IMR-90 (cell line): ENCODE results near the gene PLOD3. TPM values are rescaled to one million over a fixed set of nuclear protein-coding genes. Genes with fewer than 3 reads are reported as not detected.

Experiments used
- ATAC-seq: fragments of 200-7000 bp; cut with Tn5 transposase; 2 replicates; pipeline ENCODE4 v1.9.1; 2020; ENCODE audit warnings: low read depth, mild to moderate bottlenecking, moderate library complexity
- BruUV-seq: library from RNA; stranded (reverse); fragments of 400-500 nt; replicated peaks from 2 replicates; lab custom pipeline; 2021; lab: Mats Ljungman, UMichigan
- CTCF ChIA-PET: fragments of 300-600 bp; formaldehyde crosslinking; extraction: SDS; loops from one replicate; lab custom pipeline; 2021; ENCODE audit warnings: antibody characterized with exemption; lab: Yijun Ruan, JAX
- POLR2A ChIA-PET: fragments of 300-600 bp; sonication (Branson Sonifier 250); formaldehyde crosslinking; loops from one replicate; lab custom pipeline; 2022; ENCODE audit warnings: antibody characterized with exemption; ENCODE audit not compliant: unreplicated experiment; lab: Charles Lee
- DNase-seq: peaks from one replicate; pipeline ENCODE4 v3.0.0; 2013
- H2AFZ ChIP-seq: replicated peaks from 2 replicates; pipeline ENCODE3; 2013; ENCODE audit warnings: low read length, mild to moderate bottlenecking; ENCODE audit not compliant: poor library complexity
- H2AK5ac ChIP-seq: 2 replicates; pipeline ENCODE4 v1.6.1; 2013; ENCODE audit warnings: low read depth, low read length, inconsistent platforms
- H2AK9ac ChIP-seq: replicated peaks from 2 replicates; pipeline ENCODE3; 2013; ENCODE audit warnings: mild to moderate bottlenecking, low read depth, low read length, moderate library complexity; ENCODE audit not compliant: poor library complexity
- H2BK120ac ChIP-seq: 2 replicates; pipeline ENCODE4 v1.6.1; 2013; ENCODE audit warnings: low read depth, low read length, inconsistent platforms
- H2BK15ac ChIP-seq: 3 replicates; pipeline ENCODE4 v1.6.1; 2013; ENCODE audit warnings: low read depth, low read length, inconsistent platforms
- H2BK20ac ChIP-seq: 2 replicates; pipeline ENCODE4 v1.6.1; 2013; ENCODE audit warnings: low read depth, mild to moderate bottlenecking, inconsistent platforms, low read length, moderate library complexity
- H2BK5ac ChIP-seq: 2 replicates; pipeline ENCODE4 v1.6.1; 2013; ENCODE audit warnings: mild to moderate bottlenecking, low read depth, low read length, inconsistent platforms; ENCODE audit not compliant: poor library complexity, severe bottlenecking
- H3K14ac ChIP-seq: replicated peaks from 2 replicates; pipeline ENCODE4 v1.6.1; 2013; ENCODE audit warnings: low read depth, low read length, inconsistent platforms
- H3K18ac ChIP-seq: 2 replicates; pipeline ENCODE4 v1.6.1; 2013; ENCODE audit warnings: low read depth, low read length, control low read depth
- H3K23ac ChIP-seq: 2 replicates; pipeline ENCODE4 v1.6.1; 2013; ENCODE audit warnings: low read depth, low read length, inconsistent platforms
- H3K27ac ChIP-seq: 2 replicates; pipeline ENCODE4 v1.5.1; 2013; ENCODE audit warnings: mild to moderate bottlenecking, control low read depth, low read length; ENCODE audit not compliant: insufficient read depth
- H3K27me3 ChIP-seq: 2 replicates; pipeline ENCODE4 v1.6.1; 2013; ENCODE audit warnings: low read length; ENCODE audit not compliant: control insufficient read depth, insufficient read depth
- H3K36me3 ChIP-seq: 2 replicates; pipeline ENCODE4 v1.6.1; 2013; ENCODE audit warnings: low read length, mixed read lengths; ENCODE audit not compliant: control insufficient read depth, insufficient read depth
- H3K4ac ChIP-seq: 2 replicates; pipeline ENCODE4 v1.6.1; 2013; ENCODE audit warnings: low read depth, low read length, inconsistent platforms
- H3K4me1 ChIP-seq: 2 replicates; pipeline ENCODE4 v1.6.1; 2013; ENCODE audit warnings: low read length, mixed read lengths; ENCODE audit not compliant: control insufficient read depth, insufficient read depth
- H3K4me2 ChIP-seq: 2 replicates; pipeline ENCODE4 v1.6.1; 2013; ENCODE audit warnings: low read depth, mild to moderate bottlenecking, control low read depth, low read length, moderate library complexity
- H3K4me3 ChIP-seq: 2 replicates; pipeline ENCODE4 v1.5.1; 2013; ENCODE audit warnings: low read depth, mild to moderate bottlenecking, control low read depth, low read length, moderate library complexity; ENCODE audit not compliant: insufficient read depth
- H3K56ac ChIP-seq: 2 replicates; pipeline ENCODE4 v1.6.1; 2013; ENCODE audit warnings: low read length, inconsistent platforms; ENCODE audit not compliant: insufficient read depth; ENCODE audit errors: extremely low read depth
- H3K79me1 ChIP-seq, 2 experiments: 2 replicates each; pipeline ENCODE4 v1.6.1; 2013; ENCODE audit warnings: low read length in 2 of 2, inconsistent platforms in 1 of 2, low read depth in 1 of 2
- H3K9ac ChIP-seq: 2 replicates; pipeline ENCODE4 v1.6.1; 2013; ENCODE audit warnings: low read depth, low read length, control low read depth
- H3K9me1 ChIP-seq: 2 replicates; pipeline ENCODE4 v1.6.1; 2013; ENCODE audit warnings: low read length, inconsistent platforms; ENCODE audit not compliant: insufficient read depth
- H3K9me3 ChIP-seq: 2 replicates; pipeline ENCODE4 v1.6.1; 2013; ENCODE audit warnings: low read length; ENCODE audit not compliant: control insufficient read depth, insufficient read depth
- H4K20me1 ChIP-seq: 2 replicates; pipeline ENCODE4 v1.6.1; 2013; ENCODE audit warnings: low read length, inconsistent platforms; ENCODE audit not compliant: insufficient read depth
- H4K5ac ChIP-seq: 2 replicates; pipeline ENCODE4 v1.6.1; 2013; ENCODE audit warnings: mild to moderate bottlenecking, low read depth, low read length, control low read depth
- H4K8ac ChIP-seq, 2 experiments: 2 replicates each; pipeline ENCODE4 v1.6.1; 2013; ENCODE audit warnings: low read depth in 2 of 2, low read length in 2 of 2, control low read depth in 1 of 2, inconsistent platforms in 1 of 2
- H4K91ac ChIP-seq: 2 replicates; pipeline ENCODE4 v1.6.1; 2013; ENCODE audit warnings: low read depth, low read length, inconsistent platforms; ENCODE audit not compliant: insufficient read depth
- BHLHE40 ChIP-seq: fragments of 150-350 bp; IDR thresholded peaks from 2 replicates; pipeline ENCODE4 v1.6.1; 2016; ENCODE audit warnings: mild to moderate bottlenecking, low read depth, low read length
- CEBPB ChIP-seq: IDR thresholded peaks from 2 replicates; pipeline ENCODE4 v1.6.1; 2012; ENCODE audit warnings: low read depth, low read length, improper control_type of control experiment
- CHD1 ChIP-seq: IDR thresholded peaks from 2 replicates; pipeline ENCODE4 v1.6.1; 2012; ENCODE audit warnings: low read depth, low read length, improper control_type of control experiment
- FOS ChIP-seq: fragments of 150-350 bp; IDR thresholded peaks from 2 replicates; pipeline ENCODE4 v1.6.1; 2016; ENCODE audit warnings: low read depth, low read length
- MAFK ChIP-seq: IDR thresholded peaks from 2 replicates; pipeline ENCODE4 v1.6.1; 2012; ENCODE audit warnings: low read depth, low read length, improper control_type of control experiment
- MXI1 ChIP-seq: IDR thresholded peaks from 2 replicates; pipeline ENCODE4 v1.6.1; 2012; ENCODE audit warnings: low read depth, mild to moderate bottlenecking, low read length, moderate library complexity, borderline replicate concordance
- NFE2L2 ChIP-seq: fragments of 150-350 bp; IDR thresholded peaks from 2 replicates; pipeline ENCODE4 v1.6.1; 2016; ENCODE audit warnings: low read depth, mild to moderate bottlenecking, low read length
- POLR2A ChIP-seq: IDR thresholded peaks from 2 replicates; pipeline ENCODE4 v1.6.1; 2012; ENCODE audit warnings: mild to moderate bottlenecking, low read depth, low read length
- RAD21 ChIP-seq: IDR thresholded peaks from 2 replicates; pipeline ENCODE4 v1.6.1; 2012; ENCODE audit warnings: low read length, improper control_type of control experiment
- RCOR1 ChIP-seq: IDR thresholded peaks from 2 replicates; pipeline ENCODE4 v1.6.1; 2012; ENCODE audit warnings: mild to moderate bottlenecking, low read length, improper control_type of control experiment; ENCODE audit not compliant: insufficient replicate concordance
- RFX5 ChIP-seq: IDR thresholded peaks from 2 replicates; pipeline ENCODE4 v1.8.0; 2012; ENCODE audit warnings: low read depth, mild to moderate bottlenecking, low read length, moderate library complexity
- SMC3 ChIP-seq: fragments of 150-350 bp; IDR thresholded peaks from 2 replicates; pipeline ENCODE4 v1.6.1; 2016; ENCODE audit warnings: low read depth, mild to moderate bottlenecking, antibody characterized with exemption, low read length, moderate library complexity
- WGBS, 2 experiments: methylation state at CpG; one replicate each; pipeline versions ENCODE4 v1.1.5 to v1.1.7; 2013; ENCODE audit warnings: missing lambda C conversion rate in 2 of 2; ENCODE audit not compliant: insufficient read length in 1 of 2; ENCODE audit errors: extremely low coverage in 2 of 2; 5-methylcytosine and 5-hydroxymethylcytosine counted together
- dilution Hi-C: fragments of 300-500 bp; cut with HindIII; formaldehyde crosslinking; loops from one replicate; pipeline ENCODE4 v1.14.3; 2018; ENCODE audit warnings: low sequenced_read_pairs; ENCODE audit not compliant: unreplicated experiment
- in situ Hi-C: fragments of 300-500 bp; cut with MboI; formaldehyde crosslinking; loops from 3 replicates; pipeline ENCODE4 v1.14.3; 2019; ENCODE audit warnings: low sequenced_read_pairs, inconsistent platforms, mixed read lengths
- intact Hi-C: fragments of 100-400 bp; cut with micrococcal nuclease; formaldehyde crosslinking; loops from 2 replicates; pipeline ENCODE4 v1.10.0; 2022
- polyA plus RNA-seq, 3 experiments: library from polyadenylated mRNA; depleted of rRNA; stranded (reverse); fragments of >200 nt; gene quantifications; 2 replicates each; pipeline ENCODE4 v1.2.3, GENCODE V29; 2012; ENCODE audit warnings: low replicate concordance in 1 of 3
- total RNA-seq: library from RNA; depleted of rRNA; stranded (reverse); fragments of >200 nt; gene quantifications from 2 replicates; pipeline ENCODE4 v1.2.3, GENCODE V29; 2012
- TF ChIP-seq, protein P1 (sequence below): fragments of 150-350 bp; IDR thresholded peaks from 2 replicates; pipeline ENCODE4 v1.6.1; 2016; ENCODE audit warnings: low read depth, mild to moderate bottlenecking, low read length, moderate library complexity, borderline replicate concordance
- TF ChIP-seq, protein P2 (sequence below): fragments of 150-350 bp; IDR thresholded peaks from 2 replicates; pipeline ENCODE4 v1.6.1; 2017; ENCODE audit warnings: mild to moderate bottlenecking, antibody characterized with exemption, low read length, low read depth

PLOD3 gene
- total and polyA plus RNA-seq, 2 of the 4 experiments (the other 2 are of a cell fraction), result 21.7 to 159 TPM

DNA sequence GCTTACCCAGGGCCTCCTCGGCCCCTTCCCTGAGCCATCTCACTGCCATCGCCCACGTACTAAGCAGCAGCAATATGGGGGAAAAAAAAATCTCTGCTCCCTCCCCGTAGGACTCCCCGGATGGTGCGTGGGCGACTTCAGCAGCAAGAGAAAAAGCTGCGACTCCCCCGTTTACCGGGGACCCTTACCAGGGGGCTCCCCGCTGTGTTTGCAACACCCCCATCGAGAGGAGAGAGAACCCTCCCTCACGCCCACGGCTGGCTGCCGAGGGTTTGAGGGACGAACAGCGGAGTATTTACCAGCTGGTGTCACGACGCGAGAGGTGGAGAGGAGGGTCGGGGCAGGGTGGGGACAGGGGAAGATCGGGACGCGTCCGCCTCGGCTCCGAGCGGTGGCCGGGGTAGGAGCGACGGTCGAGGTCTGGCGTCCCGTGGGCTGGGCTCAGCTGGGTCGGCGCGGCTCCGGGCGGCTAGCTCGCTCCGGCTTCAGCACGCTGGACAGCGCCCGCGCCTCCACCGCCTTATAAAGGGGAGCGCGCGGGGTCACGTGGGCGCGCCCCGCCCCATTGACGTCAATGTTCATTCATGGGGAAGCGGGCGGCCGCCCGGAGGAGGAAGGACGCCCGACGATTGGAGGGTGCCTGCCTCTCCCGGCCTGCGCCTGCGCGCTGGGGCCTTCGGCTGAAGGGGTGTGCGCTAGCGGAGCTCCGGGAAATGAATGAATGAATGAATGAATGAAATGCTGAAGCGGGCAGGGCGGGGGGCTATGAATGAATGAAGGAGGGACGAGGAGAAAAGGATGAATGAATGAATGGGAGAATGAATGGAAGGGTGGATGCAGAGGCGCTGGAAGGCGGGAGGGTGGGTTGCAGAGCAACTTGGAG lies 52.1 kb downstream of the PLOD3 start, which contains the start of gene VGF:
VGF (minus strand) TSS at position 495 of the 883 bp plus-strand sequence. CDS start 726 bp downstream, outside the sequence.
- H2BK20ac ChIP-seq, result no peak within 1 kb of the TSS
- dilution Hi-C loops, result no loop called here
- TF ChIP-seq RFX5 (no peak), SMC3 (no peak), RAD21 (no peak), NFE2L2 (no peak), MXI1 (peak; percentile 96), FOS (0 out of 2 replicates have a peak, but pooled peaks have one; percentile 20), POLR2A (no peak), MAFK (no peak), BHLHE40 (peak; percentile 79), RCOR1 (peak; percentile 88), CEBPB (no peak), CHD1 (no peak)
- TF ChIP-seq, protein P1, sequence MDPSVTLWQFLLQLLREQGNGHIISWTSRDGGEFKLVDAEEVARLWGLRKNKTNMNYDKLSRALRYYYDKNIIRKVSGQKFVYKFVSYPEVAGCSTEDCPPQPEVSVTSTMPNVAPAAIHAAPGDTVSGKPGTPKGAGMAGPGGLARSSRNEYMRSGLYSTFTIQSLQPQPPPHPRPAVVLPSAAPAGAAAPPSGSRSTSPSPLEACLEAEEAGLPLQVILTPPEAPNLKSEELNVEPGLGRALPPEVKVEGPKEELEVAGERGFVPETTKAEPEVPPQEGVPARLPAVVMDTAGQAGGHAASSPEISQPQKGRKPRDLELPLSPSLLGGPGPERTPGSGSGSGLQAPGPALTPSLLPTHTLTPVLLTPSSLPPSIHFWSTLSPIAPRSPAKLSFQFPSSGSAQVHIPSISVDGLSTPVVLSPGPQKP, result no peak
- TF ChIP-seq, protein P2, sequence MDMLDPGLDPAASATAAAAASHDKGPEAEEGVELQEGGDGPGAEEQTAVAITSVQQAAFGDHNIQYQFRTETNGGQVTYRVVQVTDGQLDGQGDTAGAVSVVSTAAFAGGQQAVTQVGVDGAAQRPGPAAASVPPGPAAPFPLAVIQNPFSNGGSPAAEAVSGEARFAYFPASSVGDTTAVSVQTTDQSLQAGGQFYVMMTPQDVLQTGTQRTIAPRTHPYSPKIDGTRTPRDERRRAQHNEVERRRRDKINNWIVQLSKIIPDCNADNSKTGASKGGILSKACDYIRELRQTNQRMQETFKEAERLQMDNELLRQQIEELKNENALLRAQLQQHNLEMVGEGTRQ, result peak; percentile 99

More for the DNA sequence above, 52.1 kb downstream of the PLOD3 start, which contains the start of gene VGF:
- Histone ChIP-seq H3K9me3 (no peaks in the 10 kb centered on the region), H4K5ac (no peak within 1 kb of the TSS), H3K18ac (no peak within 1 kb of the TSS), H3K36me3 (peaks cover 4% of the 10 kb centered on the region), H3K9ac (no peak within 1 kb of the TSS), H3K23ac (no peak within 1 kb of the TSS), H3K9me1 (peaks cover 14% of the 10 kb centered on the region), H3K4me2 (peak within 1 kb of the TSS; percentile 96), H2BK120ac (no peak within 1 kb of the TSS), H2AK9ac (peak within 1 kb of the TSS; percentile 58), H2BK5ac (no peak within 1 kb of the TSS), H2AK5ac (no peak within 1 kb of the TSS), H4K20me1 (peaks cover 14% of the 10 kb centered on the region; the same call in 1 of the 2 replicates), H3K14ac (no peak within 1 kb of the TSS), H2AFZ (peak within 1 kb of the TSS; percentile 96), H3K4me3 (peak within 1 kb of the TSS; percentile 45), H2BK15ac (no peak within 1 kb of the TSS), H3K56ac (no peak within 1 kb of the TSS), H3K4me1 (peaks cover 18% of the 10 kb centered on the region), H3K4ac (no peak within 1 kb of the TSS), H3K79me1 (peaks cover 0 to 3% of the 10 kb centered on the region in 2 experiments; a peak in 1 of 4 replicates), H4K91ac (no peak within 1 kb of the TSS), H3K27ac (no peak within 1 kb of the TSS), H3K27me3 (peaks cover 29% of the 10 kb centered on the region), H4K8ac (no peak within 1 kb of the TSS)
- intact Hi-C loops (no loop called here), in situ Hi-C loops (no loop called here)
- BruUV-seq, result no TSS peak
- 0% methylated on average over 20 of the region's 74 CpGs; no CpG with 5 or more reads in 1 of the 2 experiments for WGBS, 2 experiments
- ChIA-PET CTCF (interaction anchor here (1.1 to 1.4 kb wide), 2 partner anchors 21 to 27 kb away, joined by 4 to 6 read pairs; no protein-coding TSS in a partner anchor), POLR2A (interaction anchor here (0.6 to 1.2 kb wide), 3 partner anchors 9 to 48 kb away, joined by 3 to 5 read pairs (median 3); no protein-coding TSS in a partner anchor)
- DNase-seq, result peak; percentile 92
- peak; percentile 80 for ATAC-seq
